GM19397 (cell line): Measurements from ENCODE around the gene ANKRD44.
A peak's percentile ranks its signal among the peaks of the same experiment; 100 is the strongest.

ENCODE experiments used
- ATAC-seq: cut with Tn5 transposase; IDR thresholded peaks from one replicate; pipeline ENCODE4 v1.9.1; 2021; ENCODE audit warnings: mild to moderate bottlenecking, moderate library complexity; ENCODE audit not compliant: unreplicated experiment

ANKRD44 gene

GRCh38 chr2:197185676-197186075 is 124.9 kb downstream of the ANKRD44 start:
- ATAC-seq, result no peak

- ATAC-seq, result no peak
These were observed 125.5 kb downstream of the ANKRD44 start for GRCh38 chr2:197184959-197185586.

- no peak for ATAC-seq
These were observed 127.2 kb downstream of the ANKRD44 start for GRCh38 chr2:197183355-197183754.

- ATAC-seq, result no peak
These were observed 127.9 kb downstream of the ANKRD44 start for GRCh38 chr2:197182668-197183067.

- ATAC-seq, result no peak
These were observed 129.1 kb downstream of the ANKRD44 start for GRCh38 chr2:197181491-197181890.

- no peak for ATAC-seq
These were observed 130.7 kb downstream of the ANKRD44 start for GRCh38 chr2:197179744-197180498.

GRCh38 chr2:197176522-197176921 is 134.1 kb downstream of the ANKRD44 start:
- no peak for ATAC-seq

- no peak for ATAC-seq
These were observed 136.0 kb downstream of the ANKRD44 start for GRCh38 chr2:197174539-197175094.

- no peak for ATAC-seq
These were observed 139.0 kb downstream of the ANKRD44 start for GRCh38 chr2:197171582-197171981.

- ATAC-seq, result no peak
These were observed 140.4 kb downstream of the ANKRD44 start for GRCh38 chr2:197170208-197170607.

GRCh38 chr2:197168705-197169104 is 141.9 kb downstream of the ANKRD44 start:
- ATAC-seq, result peak; percentile 74

GRCh38 chr2:197167608-197168314 is 142.8 kb downstream of the ANKRD44 start:
- ATAC-seq, result no peak

- no peak for ATAC-seq
These were observed 145.6 kb downstream of the ANKRD44 start for GRCh38 chr2:197165020-197165419.

GRCh38 chr2:197164141-197164754 is 146.3 kb downstream of the ANKRD44 start:
- ATAC-seq, result no peak

- no peak for ATAC-seq
These were observed 146.9 kb downstream of the ANKRD44 start for GRCh38 chr2:197163712-197164140.

GRCh38 chr2:197161774-197162173 is 148.8 kb downstream of the ANKRD44 start:
- no peak for ATAC-seq

GRCh38 chr2:197159661-197160211 is 150.8 kb downstream of the ANKRD44 start:
- ATAC-seq, result no peak

- ATAC-seq, result no peak
These were observed 151.7 kb downstream of the ANKRD44 start for GRCh38 chr2:197158591-197159550.

- no peak for ATAC-seq
These were observed 152.6 kb downstream of the ANKRD44 start for GRCh38 chr2:197157879-197158537.
